GM06990 (cell line): ENCODE measurements around the gene INPP5E.

Experiments
- DNase-seq: peaks from one replicate; pipeline ENCODE4 v3.0.0-alpha.2; 2011; ENCODE audit not compliant: insufficient read length; ENCODE audit errors: extremely low read depth
- H3K27me3 ChIP-seq: replicated peaks from 2 replicates; pipeline ENCODE4 v1.6.0; 2011; ENCODE audit warnings: low read length; ENCODE audit not compliant: control insufficient read depth, insufficient read depth
- H3K36me3 ChIP-seq: 2 replicates; pipeline ENCODE4 v1.5.1; 2011; ENCODE audit warnings: low read length; ENCODE audit not compliant: control insufficient read depth, insufficient read depth
- H3K4me3 ChIP-seq: replicated peaks from 2 replicates; pipeline ENCODE4 v1.5.1; 2011; ENCODE audit warnings: low read depth, mild to moderate bottlenecking, control low read depth, low read length
- CTCF ChIP-seq: IDR thresholded peaks from 2 replicates; pipeline ENCODE4 v1.5.1; 2011; ENCODE audit warnings: low read length, control low read depth, mild to moderate bottlenecking, inconsistent platforms; ENCODE audit not compliant: insufficient read depth, poor library complexity, severe bottlenecking

The INPP5E gene

GRCh38 chr9:136473354-136473721, 33.7 kb upstream of the INPP5E start:
- H3K4me3 ChIP-seq: no peak overlapping the region
- no peaks in the 10 kb centered on the region for H3K27me3 ChIP-seq
- no peak for DNase-seq
- H3K36me3 ChIP-seq: peaks cover 62% of the 10 kb centered on the region
- no peak for TF ChIP-seq CTCF

- H3K36me3 ChIP-seq: peaks cover 62% of the 10 kb centered on the region
- no peak for DNase-seq
- no peak for TF ChIP-seq CTCF
- H3K4me3 ChIP-seq: no peak overlapping the region
- no peaks in the 10 kb centered on the region for H3K27me3 ChIP-seq
These were observed 33.2 kb upstream of the INPP5E start for GRCh38 chr9:136472640-136473353.

GRCh38 chr9:136471802-136472487, 32.3 kb upstream of the INPP5E start:
- no peak overlapping the region for H3K4me3 ChIP-seq
- TF ChIP-seq CTCF: no peak
- peaks cover 61% of the 10 kb centered on the region for H3K36me3 ChIP-seq
- H3K27me3 ChIP-seq: no peaks in the 10 kb centered on the region
- no peak for DNase-seq

GRCh38 chr9:136470792-136471469, 31.3 kb upstream of the INPP5E start:
- no peaks in the 10 kb centered on the region for H3K27me3 ChIP-seq
- DNase-seq: no peak
- H3K36me3 ChIP-seq: peaks cover 58% of the 10 kb centered on the region
- no peak for TF ChIP-seq CTCF
- no peak overlapping the region for H3K4me3 ChIP-seq

GRCh38 chr9:136470356-136470755, 30.7 kb upstream of the INPP5E start:
- TF ChIP-seq CTCF: no peak
- no peak for DNase-seq
- no peaks in the 10 kb centered on the region for H3K27me3 ChIP-seq
- H3K4me3 ChIP-seq: no peak overlapping the region
- peaks cover 60% of the 10 kb centered on the region for H3K36me3 ChIP-seq
